BJ (cell line): ENCODE measurements around the gene ERMP1. TPM values are rescaled to one million over a fixed set of nuclear protein-coding genes. Genes with fewer than 3 reads are reported as not detected.

Experiments
- CTCF ChIA-PET: fragments of 350-600 bp; formaldehyde crosslinking; extraction: SDS; loops from one replicate; lab custom pipeline; 2021; ENCODE audit warnings: antibody characterized with exemption, inconsistent platforms; lab: Yijun Ruan, JAX
- POLR2A ChIA-PET: fragments of 300-600 bp; sonication (Branson Sonifier 250); formaldehyde crosslinking; extraction: SDS; loops from one replicate; lab custom pipeline; 2021; ENCODE audit warnings: antibody characterized with exemption; lab: Charles Lee
- DNase-seq: peaks from one replicate; pipeline ENCODE4 v3.0.0-alpha.2; 2011; ENCODE audit warnings: low read depth
- H3K27me3 ChIP-seq: 2 replicates; pipeline ENCODE4 v1.6.0; 2011; ENCODE audit warnings: low read length; ENCODE audit not compliant: control insufficient read depth, insufficient read depth
- H3K36me3 ChIP-seq: 2 replicates; pipeline ENCODE4 v1.5.1; 2011; ENCODE audit warnings: low read length; ENCODE audit not compliant: control insufficient read depth, insufficient read depth
- H3K4me3 ChIP-seq: 2 replicates; pipeline ENCODE4 v1.5.1; 2011; ENCODE audit warnings: low read depth, mild to moderate bottlenecking, control low read depth, low read length
- CTCF ChIP-seq: IDR thresholded peaks from 2 replicates; pipeline ENCODE4 v1.5.1; 2011; ENCODE audit warnings: low read depth, mild to moderate bottlenecking, control low read depth, inconsistent platforms, low read length, moderate library complexity; ENCODE audit not compliant: insufficient read depth
- polyA plus RNA-seq: library from polyadenylated mRNA; depleted of rRNA; stranded (reverse); fragments of >200 nt; gene quantifications from 2 replicates; pipeline ENCODE4 v1.2.3, GENCODE V29; 2011

The ERMP1 gene
- polyA plus RNA-seq, 1 experiment, result 2.3 TPM

GRCh38 chr9:5790923-5791322 is 42.0 kb downstream of the ERMP1 start:
- H3K36me3 ChIP-seq, result 0 out of 2 replicates have a peak, but pooled peaks cover 1% of the 10 kb centered on the region
- H3K27me3 ChIP-seq, result no peaks in the 10 kb centered on the region
- POLR2A ChIA-PET, result no interaction called here
- H3K4me3 ChIP-seq, result no peak overlapping the region
- DNase-seq, result no peak
- CTCF ChIA-PET, result no interaction called here
- no peak for TF ChIP-seq CTCF

GRCh38 chr9:5789489-5789888 is 43.4 kb downstream of the ERMP1 start:
- DNase-seq, result no peak
- POLR2A ChIA-PET, result no interaction called here
- Histone ChIP-seq H3K36me3 (0 out of 2 replicates have a peak, but pooled peaks cover 1% of the 10 kb centered on the region), H3K27me3 (no peaks in the 10 kb centered on the region), H3K4me3 (no peak overlapping the region)
- TF ChIP-seq CTCF, result no peak
- CTCF ChIA-PET, result interaction anchor here (0.6 to 0.7 kb wide), 2 partner anchors 33 to 1144 kb away, joined by 3 read pairs; no protein-coding TSS in a partner anchor

GRCh38 chr9:5787759-5788302 is 45.1 kb downstream of the ERMP1 start:
- ChIA-PET POLR2A (no interaction called here), CTCF (no interaction called here)
- Histone ChIP-seq H3K27me3 (no peaks in the 10 kb centered on the region), H3K4me3 (no peak overlapping the region), H3K36me3 (0 out of 2 replicates have a peak, but pooled peaks cover 1% of the 10 kb centered on the region)
- no peak for TF ChIP-seq CTCF
- DNase-seq, result no peak

GRCh38 chr9:5787220-5787619 is 45.7 kb downstream of the ERMP1 start:
- no peak overlapping the region for H3K4me3 ChIP-seq
- no peak for DNase-seq
- ChIA-PET CTCF (no interaction called here), POLR2A (no interaction called here)
- 0 out of 2 replicates have a peak, but pooled peaks cover 1% of the 10 kb centered on the region for H3K36me3 ChIP-seq
- no peak for TF ChIP-seq CTCF
- no peaks in the 10 kb centered on the region for H3K27me3 ChIP-seq

GRCh38 chr9:5786370-5787127 is 46.4 kb downstream of the ERMP1 start:
- POLR2A ChIA-PET, result no interaction called here
- CTCF ChIA-PET, result interaction anchor here (0.9 to 1.4 kb wide), 2 partner anchors 47 to 268 kb away, joined by 3 to 5 read pairs; partner anchors contain the start of gene ERMP1
- DNase-seq, result no peak

More at GRCh38 chr9:5786370-5787127, 46.4 kb downstream of the ERMP1 start:
- TF ChIP-seq CTCF, result no peak
- Histone ChIP-seq H3K4me3 (no peak overlapping the region), H3K27me3 (no peaks in the 10 kb centered on the region), H3K36me3 (0 out of 2 replicates have a peak, but pooled peaks cover 1% of the 10 kb centered on the region)
